HG03520 (cell line): ENCODE results near the gene INPP4B.
A peak's percentile ranks its signal among the peaks of the same experiment; 100 is the strongest.
"Not testable (repeated sequence)": the region's sequence is repeated elsewhere in the genome, so short reads cannot be mapped to it uniquely, and the experiment has no call there.

Source experiments
- ATAC-seq: cut with Tn5 transposase; IDR thresholded peaks from one replicate; pipeline ENCODE4 v1.9.1; 2021; ENCODE audit warnings: mild to moderate bottlenecking, moderate library complexity; ENCODE audit not compliant: unreplicated experiment

The INPP4B gene

GRCh38 chr4:142687547-142688275, 158.4 kb downstream of the INPP4B start:
- no peak for ATAC-seq

- no peak for ATAC-seq
Measured at GRCh38 chr4:142686081-142686480, 160.0 kb downstream of the INPP4B start.

GRCh38 chr4:142683997-142684396, 162.1 kb downstream of the INPP4B start:
- no peak for ATAC-seq

GRCh38 chr4:142683503-142683902, 162.6 kb downstream of the INPP4B start:
- no peak for ATAC-seq

GRCh38 chr4:142671516-142671915, 174.6 kb downstream of the INPP4B start:
- no peak for ATAC-seq

GRCh38 chr4:142663828-142664227, 182.3 kb downstream of the INPP4B start:
- ATAC-seq, result no peak

GRCh38 chr4:142660728-142661127, 185.4 kb downstream of the INPP4B start:
- ATAC-seq, result no peak

GRCh38 chr4:142656178-142656577, 189.9 kb downstream of the INPP4B start:
- no peak for ATAC-seq

- ATAC-seq, result no peak
Measured at GRCh38 chr4:142648378-142648777, 197.7 kb downstream of the INPP4B start.

- peak; percentile 82 for ATAC-seq
Measured at GRCh38 chr4:142645475-142646108, 200.5 kb downstream of the INPP4B start.

- not testable (repeated sequence) for ATAC-seq
Measured at GRCh38 chr4:142644628-142645027, 201.5 kb downstream of the INPP4B start.

- ATAC-seq, result no peak
Measured at GRCh38 chr4:142637614-142638013, 208.5 kb downstream of the INPP4B start.

- no peak for ATAC-seq
Measured at GRCh38 chr4:142631836-142632235, 214.3 kb downstream of the INPP4B start.

GRCh38 chr4:142615324-142615665, 230.8 kb downstream of the INPP4B start:
- ATAC-seq, result no peak

GRCh38 chr4:142614621-142615323, 231.3 kb downstream of the INPP4B start:
- ATAC-seq, result no peak

GRCh38 chr4:142607976-142608375, 238.1 kb downstream of the INPP4B start:
- ATAC-seq, result no peak

- ATAC-seq, result no peak
Measured at GRCh38 chr4:142600952-142601351, 245.1 kb downstream of the INPP4B start.

GRCh38 chr4:142598132-142598531, 248.0 kb downstream of the INPP4B start:
- ATAC-seq, result no peak

GRCh38 chr4:142596595-142596994, 249.5 kb downstream of the INPP4B start:
- no peak for ATAC-seq

GRCh38 chr4:142596121-142596520, 250.0 kb downstream of the INPP4B start:
- ATAC-seq, result no peak

- no peak for ATAC-seq
Measured at GRCh38 chr4:142595222-142595871, 250.8 kb downstream of the INPP4B start.

- no peak for ATAC-seq
Measured at GRCh38 chr4:142585411-142585810, 260.7 kb downstream of the INPP4B start.
